Measurements from ENCODE around the gene GATA5. TPM values are rescaled to one million over a fixed set of nuclear protein-coding genes. Genes with fewer than 3 reads are reported as not detected.
"Not testable (repeated sequence)": the region's sequence is repeated elsewhere in the genome, so short reads cannot be mapped to it uniquely, and the experiment has no call there.

The GATA5 gene
- polyA plus RNA-seq, 4 donors, result 2.1 to 7.7 (median 6.3) TPM

GRCh38 chr20:62505337-62506045 is 29.7 kb upstream of the GATA5 start:
- DNase-seq (ENCODE audit: low read depth in 4 of 4, low spot score in 3 of 4), result no peak

GRCh38 chr20:62504323-62504722 is 28.5 kb upstream of the GATA5 start:
- no peak for DNase-seq (ENCODE audit: low read depth in 4 of 4, low spot score in 3 of 4)

GRCh38 chr20:62503401-62504178 is 27.8 kb upstream of the GATA5 start:
- no peak for DNase-seq (ENCODE audit: low read depth in 4 of 4, low spot score in 3 of 4)

- no peak for DNase-seq (ENCODE audit: low read depth in 4 of 4, low spot score in 3 of 4)
Observed at GRCh38 chr20:62502496-62503095, 26.8 kb upstream of the GATA5 start.

- DNase-seq (ENCODE audit: low read depth in 4 of 4, low spot score in 3 of 4), result no peak
Observed at GRCh38 chr20:62501801-62502495, 26.2 kb upstream of the GATA5 start.

GRCh38 chr20:62500237-62500864 is 24.6 kb upstream of the GATA5 start:
- DNase-seq (ENCODE audit: low read depth in 4 of 4, low spot score in 3 of 4), result no peak

- no peak for DNase-seq (ENCODE audit: low read depth in 4 of 4, low spot score in 3 of 4)
Observed at GRCh38 chr20:62499758-62500236, 24.0 kb upstream of the GATA5 start.

- no peak for DNase-seq (ENCODE audit: low read depth in 4 of 4, low spot score in 3 of 4)
Observed at GRCh38 chr20:62498874-62499273, 23.1 kb upstream of the GATA5 start.

GRCh38 chr20:62496568-62497218 is 20.9 kb upstream of the GATA5 start:
- DNase-seq (ENCODE audit: low read depth in 4 of 4, low spot score in 3 of 4), result no peak

GRCh38 chr20:62495749-62496567 is 20.2 kb upstream of the GATA5 start:
- DNase-seq (ENCODE audit: low read depth in 4 of 4, low spot score in 3 of 4), result no peak

- no peak for DNase-seq (ENCODE audit: low read depth in 4 of 4, low spot score in 3 of 4)
Observed at GRCh38 chr20:62494980-62495748, 19.4 kb upstream of the GATA5 start.

- no peak for DNase-seq (ENCODE audit: low read depth in 4 of 4, low spot score in 3 of 4)
Observed at GRCh38 chr20:62494537-62494936, 18.7 kb upstream of the GATA5 start.

- DNase-seq (ENCODE audit: low read depth in 4 of 4, low spot score in 3 of 4), result no peak
Observed at GRCh38 chr20:62493886-62494285, 18.1 kb upstream of the GATA5 start.

GRCh38 chr20:62493253-62493885 is 17.6 kb upstream of the GATA5 start:
- DNase-seq (ENCODE audit: low read depth in 4 of 4, low spot score in 3 of 4), result no peak

GRCh38 chr20:62492711-62493110 is 16.9 kb upstream of the GATA5 start:
- no peak for DNase-seq (ENCODE audit: low read depth in 4 of 4, low spot score in 3 of 4)

- DNase-seq (ENCODE audit: low read depth in 4 of 4, low spot score in 3 of 4), result not testable (repeated sequence)
Observed at GRCh38 chr20:62490783-62491182, 15.0 kb upstream of the GATA5 start.

GRCh38 chr20:62489932-62490263 is 14.1 kb upstream of the GATA5 start:
- no peak for DNase-seq (ENCODE audit: low read depth in 4 of 4, low spot score in 3 of 4)

All from left renal pelvis (tissue), 4 donors.